DOHH2 (cell line): Measurements from ENCODE around the gene NTMT2.

ENCODE experiments used
- EZH2phosphoT487 ChIP-seq: fragments of 200-600 bp; sonication (generic); IDR thresholded peaks from 2 replicates; pipeline ENCODE4 v1.6.1; 2017; ENCODE audit warnings: borderline replicate concordance, mild to moderate bottlenecking, antibody characterized with exemption, low read length, moderate library complexity, mixed read lengths
- TF ChIP-seq, protein P1 (sequence below): fragments of 200-600 bp; sonication (generic); IDR thresholded peaks from one replicate; pipeline ENCODE4 v1.5.1; 2014; ENCODE audit warnings: antibody characterized with exemption, mild to moderate bottlenecking, low read depth, low read length; ENCODE audit not compliant: poor library complexity, severe bottlenecking

- TF ChIP-seq, protein P1, sequence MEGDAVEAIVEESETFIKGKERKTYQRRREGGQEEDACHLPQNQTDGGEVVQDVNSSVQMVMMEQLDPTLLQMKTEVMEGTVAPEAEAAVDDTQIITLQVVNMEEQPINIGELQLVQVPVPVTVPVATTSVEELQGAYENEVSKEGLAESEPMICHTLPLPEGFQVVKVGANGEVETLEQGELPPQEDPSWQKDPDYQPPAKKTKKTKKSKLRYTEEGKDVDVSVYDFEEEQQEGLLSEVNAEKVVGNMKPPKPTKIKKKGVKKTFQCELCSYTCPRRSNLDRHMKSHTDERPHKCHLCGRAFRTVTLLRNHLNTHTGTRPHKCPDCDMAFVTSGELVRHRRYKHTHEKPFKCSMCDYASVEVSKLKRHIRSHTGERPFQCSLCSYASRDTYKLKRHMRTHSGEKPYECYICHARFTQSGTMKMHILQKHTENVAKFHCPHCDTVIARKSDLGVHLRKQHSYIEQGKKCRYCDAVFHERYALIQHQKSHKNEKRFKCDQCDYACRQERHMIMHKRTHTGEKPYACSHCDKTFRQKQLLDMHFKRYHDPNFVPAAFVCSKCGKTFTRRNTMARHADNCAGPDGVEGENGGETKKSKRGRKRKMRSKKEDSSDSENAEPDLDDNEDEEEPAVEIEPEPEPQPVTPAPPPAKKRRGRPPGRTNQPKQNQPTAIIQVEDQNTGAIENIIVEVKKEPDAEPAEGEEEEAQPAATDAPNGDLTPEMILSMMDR, result no peak
- no peak for TF ChIP-seq EZH2phosphoT487
Observed at GRCh38 chr1:170095976-170096748, 49.6 kb upstream of the NTMT2 start.
